Stimulated activated CD8-positive, alpha-beta memory T cell treated with anti-CD3 and anti-CD28 coated beads, Interleukin-12 subunit alpha, Interleukin-12 subunit beta, amount 100 ng/mL, for 4 hours (primary cell): ENCODE results near the gene KRTAP9-6.
"Not testable (repeated sequence)": the region's sequence is repeated elsewhere in the genome, so short reads cannot be mapped to it uniquely, and the experiment has no call there.

Experiments
- DNase-seq: peaks from one replicate; pipeline ENCODE4 v3.0.0-alpha.2; 2020; ENCODE audit warnings: low read depth

KRTAP9-6 gene

DNA sequence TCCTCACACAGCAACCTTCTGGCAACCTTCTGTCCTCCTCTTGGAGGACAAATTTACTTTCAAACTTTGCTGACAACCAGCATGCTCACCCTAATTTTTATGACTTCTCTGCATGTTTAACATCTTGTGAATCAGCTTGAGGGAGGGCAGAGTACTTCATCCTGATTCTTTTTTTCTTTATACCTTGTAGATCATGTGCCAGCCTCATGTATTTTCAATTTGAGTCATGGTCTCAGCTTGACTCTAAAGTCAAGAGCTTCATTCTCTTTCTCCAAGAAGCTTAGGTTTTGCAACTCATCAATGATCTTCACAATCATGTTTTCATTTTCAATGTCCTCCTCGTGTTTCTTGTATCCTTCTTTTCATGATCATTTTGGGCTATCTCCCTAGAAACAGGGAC is 6.7 kb downstream of the KRTAP9-6 start:
- DNase-seq: no peak

DNA sequence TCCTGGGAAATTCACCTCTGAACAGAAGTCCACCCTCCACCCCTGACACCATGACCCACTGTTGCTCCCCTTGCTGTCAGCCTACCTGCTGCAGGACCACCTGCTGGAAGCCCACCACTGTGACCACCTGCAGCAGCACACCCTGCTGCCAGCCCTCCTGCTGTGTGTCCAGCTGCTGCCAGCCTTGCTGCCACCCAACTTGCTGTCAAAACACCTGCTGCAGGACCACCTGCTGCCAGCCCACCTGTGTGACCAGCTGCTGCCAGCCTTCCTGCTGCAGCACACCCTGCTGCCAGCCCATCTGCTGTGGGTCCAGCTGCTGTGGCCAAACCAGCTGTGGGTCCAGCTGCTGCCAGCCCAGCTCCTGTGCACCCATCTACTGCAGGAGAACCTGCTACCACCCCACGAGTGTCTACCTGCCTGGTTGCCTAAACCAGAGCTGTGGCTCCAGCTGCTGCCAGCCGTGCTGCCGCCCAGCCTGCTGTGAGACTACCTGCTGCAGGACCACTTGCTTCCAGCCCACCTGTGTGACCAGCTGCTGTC is 10.5 kb downstream of the KRTAP9-6 start, which contains the start of gene KRTAP9-7:
Gene KRTAP9-7, plus strand, starts transcription at position 51 of the 543 bp plus-strand sequence. Its CDS starts 0 bp downstream, at position 51.
- DNase-seq: not testable (repeated sequence)

GRCh38 chr17:41278176-41278955 is 13.2 kb downstream of the KRTAP9-6 start:
- DNase-seq: no peak

DNA sequence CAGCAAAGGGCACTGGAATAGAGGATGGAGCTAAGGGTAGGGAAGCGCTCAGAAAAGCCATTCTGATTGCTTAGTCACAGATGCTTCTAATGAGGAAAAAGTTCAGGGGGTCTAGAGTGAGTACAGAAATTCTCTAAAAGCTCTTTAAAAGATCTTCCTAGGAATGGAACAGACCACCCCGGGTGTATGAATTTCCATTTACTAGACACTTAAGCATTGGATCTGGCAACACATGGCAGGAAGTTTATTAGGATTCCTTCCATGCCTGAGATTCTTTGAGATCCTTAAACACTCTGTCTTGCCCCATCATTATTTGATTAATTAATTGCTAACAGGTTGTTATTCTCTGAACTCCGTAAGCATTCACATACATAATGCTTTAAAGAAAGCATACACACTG is 18.9 kb downstream of the KRTAP9-6 start:
- DNase-seq: no peak

DNA sequence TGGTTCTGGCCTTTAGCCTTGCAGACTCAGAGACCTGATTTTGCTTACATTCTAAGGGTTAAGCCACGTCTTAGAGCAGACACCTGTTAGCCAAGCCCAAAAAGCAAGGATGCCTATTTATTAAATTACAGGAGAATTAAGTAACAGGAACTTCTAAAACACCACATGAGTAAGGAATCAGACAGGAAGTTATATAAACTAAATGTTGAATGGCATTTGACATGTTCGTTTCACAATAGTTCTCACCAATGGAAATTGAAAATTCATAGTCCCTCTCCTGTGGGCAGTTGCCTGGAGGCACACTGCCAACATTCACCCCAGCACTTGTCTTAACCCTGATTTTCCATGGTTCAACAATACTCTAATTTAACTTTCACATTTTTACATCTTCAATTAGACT is 19.4 kb downstream of the KRTAP9-6 start:
- no peak for DNase-seq

DNA sequence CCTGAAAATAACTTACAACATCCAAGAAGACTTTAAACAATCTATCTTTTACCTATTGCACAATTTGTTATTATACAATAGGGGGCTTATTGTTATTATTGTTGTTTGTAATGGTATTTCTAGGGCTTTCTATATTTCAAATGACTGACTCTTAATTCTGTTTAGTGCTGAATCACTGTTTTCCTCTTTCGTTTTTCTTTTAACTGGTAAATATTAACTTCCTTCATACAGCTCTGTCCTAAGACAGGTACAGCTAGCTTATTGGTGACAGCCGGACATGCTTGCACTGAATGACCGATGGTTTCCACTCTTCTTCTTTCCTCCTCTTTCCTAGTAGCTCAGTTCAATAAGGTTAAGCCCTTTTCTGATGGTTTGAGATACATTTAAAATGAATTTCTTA is 21.9 kb downstream of the KRTAP9-6 start:
- DNase-seq: no peak

- DNase-seq: no peak
These were observed 28.8 kb downstream of the KRTAP9-6 start for GRCh38 chr17:41294016-41294415.

- DNase-seq: no peak
These were observed 31.7 kb downstream of the KRTAP9-6 start for GRCh38 chr17:41296846-41297245.

DNA sequence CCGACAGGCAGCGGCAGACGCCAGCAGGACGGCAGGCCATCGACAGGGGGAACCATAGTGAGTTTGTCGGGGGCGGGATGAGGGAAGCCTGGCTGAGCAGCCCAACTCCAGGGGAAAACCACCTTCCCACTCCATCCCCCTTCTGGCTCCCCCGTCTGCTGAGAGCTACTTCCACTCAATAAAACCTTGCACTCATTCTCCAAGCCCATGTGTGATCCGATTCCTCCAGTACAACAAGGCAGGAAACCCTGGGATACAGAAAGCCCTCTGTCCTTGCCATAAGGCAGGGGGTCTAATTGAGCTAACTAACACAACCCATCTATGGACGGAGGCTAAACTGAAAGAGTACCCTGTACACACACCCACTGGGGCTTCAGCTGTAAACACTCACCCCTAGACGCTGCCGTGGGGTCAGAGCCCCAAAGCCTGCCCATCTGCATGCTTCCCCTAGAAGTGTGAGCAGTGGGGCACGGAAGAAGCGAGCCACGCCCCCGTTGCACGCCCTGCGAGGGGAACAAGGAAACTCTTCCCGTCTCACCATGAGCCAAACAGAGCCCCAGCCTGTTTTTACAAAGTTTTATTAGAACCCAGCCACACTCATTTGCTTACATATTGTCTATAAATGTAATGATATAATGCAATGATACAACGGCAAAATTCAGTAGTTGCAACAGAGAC is 33.4 kb downstream of the KRTAP9-6 start:
- no peak for DNase-seq

- DNase-seq: no peak
These were observed 36.1 kb downstream of the KRTAP9-6 start for GRCh38 chr17:41301204-41301790.

GRCh38 chr17:41301916-41302901 is 37.0 kb downstream of the KRTAP9-6 start, which contains the start of gene KRTAP29-1:
KRTAP29-1 (minus strand) TSS chr17:41302851; CDS start chr17:41302851, 0 bp downstream.
- no peak for DNase-seq

DNA sequence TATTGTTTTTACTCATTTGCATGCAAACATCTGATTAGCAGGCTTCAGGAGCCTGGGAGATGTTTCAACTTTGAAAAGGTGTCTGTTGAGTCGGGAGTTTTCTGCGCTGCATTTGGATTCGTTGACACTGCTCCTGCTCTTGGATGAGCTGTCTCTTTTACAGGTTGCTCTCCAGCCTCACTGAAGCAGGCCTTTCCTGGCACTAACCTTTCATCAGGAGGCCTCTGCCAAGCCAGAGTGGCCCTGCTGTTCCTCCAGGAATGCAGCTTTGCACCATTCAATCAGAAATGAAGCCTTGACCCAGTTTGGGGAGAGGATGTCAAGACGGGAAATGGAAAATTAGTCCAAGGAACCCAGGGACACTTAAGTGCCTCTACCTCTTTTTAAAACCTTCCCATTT is 37.8 kb downstream of the KRTAP9-6 start:
- DNase-seq: no peak

DNA sequence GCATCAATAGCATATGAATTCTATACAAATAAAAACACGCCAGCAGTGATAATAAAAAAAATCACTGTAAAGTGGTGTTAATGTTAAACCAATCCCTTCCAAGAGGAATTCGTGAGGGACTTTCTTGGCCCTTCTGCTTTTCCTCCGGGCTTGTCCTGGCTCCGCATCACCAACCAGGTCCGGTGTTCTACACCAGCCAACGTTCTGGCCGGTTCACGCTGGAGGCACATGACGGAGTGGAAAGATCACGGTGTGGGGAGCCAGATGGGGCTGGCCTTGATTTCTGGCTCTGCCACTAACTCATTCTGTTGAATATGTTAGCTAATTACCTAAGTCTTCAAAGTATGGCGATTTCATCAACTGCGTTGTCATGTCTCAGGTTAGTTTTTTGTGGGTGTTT is 38.9 kb downstream of the KRTAP9-6 start:
- DNase-seq: no peak

DNA sequence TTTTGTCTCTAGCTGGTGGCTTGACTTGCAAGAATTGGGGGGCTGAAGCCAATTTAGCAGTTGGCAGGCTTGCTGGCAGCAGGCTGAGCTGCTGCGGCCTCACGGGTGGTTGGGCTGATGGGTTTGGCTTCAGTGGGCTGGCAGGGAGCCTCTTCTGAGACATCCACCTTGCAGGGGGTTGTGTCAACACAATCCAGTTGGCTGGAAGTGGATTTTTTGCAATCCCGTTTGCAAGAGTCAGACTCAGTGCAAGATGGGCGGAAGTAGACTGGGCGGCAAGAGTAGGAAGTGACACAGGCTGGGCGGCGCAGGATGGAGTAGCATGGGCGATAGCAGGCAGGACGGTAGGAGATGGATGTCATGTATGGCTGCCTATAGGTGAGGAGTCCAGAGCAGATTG is 42.5 kb downstream of the KRTAP9-6 start:
- DNase-seq: no peak

GRCh38 chr17:41308251-41308917 is 43.2 kb downstream of the KRTAP9-6 start:
- peak; percentile 42 for DNase-seq

DNA sequence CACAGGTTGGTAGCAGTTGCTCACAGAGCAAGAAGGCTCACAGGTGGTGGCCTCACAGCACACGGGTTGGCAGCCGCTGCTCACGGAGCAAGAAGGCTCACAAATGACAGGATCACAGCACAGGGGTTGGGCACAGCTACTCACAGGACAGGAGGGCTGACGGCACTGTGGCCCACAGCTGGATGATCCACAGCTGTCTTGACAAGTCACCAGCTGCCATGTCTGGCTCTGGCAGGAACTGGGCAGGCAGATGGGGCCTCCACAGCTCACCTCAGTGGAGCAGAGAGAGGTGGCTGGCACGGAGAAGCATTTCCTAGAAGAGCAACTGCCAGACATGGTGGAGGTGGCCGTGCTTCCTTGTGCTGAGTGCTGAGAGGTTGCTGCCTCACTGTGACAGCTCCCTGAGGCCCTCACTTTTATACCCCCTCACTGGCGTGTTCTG is 43.8 kb downstream of the KRTAP9-6 start, which contains the start of gene KRTAP16-1:
Gene KRTAP16-1, minus strand, starts transcription at position 392 of the 442 bp plus-strand sequence. Its CDS starts 56 bp downstream, at position 336.
- no peak for DNase-seq

GRCh38 chr17:41311111-41311510 is 45.9 kb downstream of the KRTAP9-6 start:
- no peak for DNase-seq

- DNase-seq: no peak
These were observed 50.1 kb downstream of the KRTAP9-6 start, which contains the start of gene KRTAP17-1 for GRCh38 chr17:41315204-41315794. KRTAP17-1 (minus strand) TSS chr17:41315710; CDS start chr17:41315650, 60 bp downstream.
